Activated CD4-positive, alpha-beta T cell treated with anti-CD3 and anti-CD28 coated beads, Interleukin-2, Interleukin-6, amounts not matched to agents 100 ng/mL and 50 ng/mL, durations not matched to agents 16 hours and 8 hours (primary cell): Measurements from ENCODE around the gene MAN1A1.
"Not testable (repeated sequence)": the region's sequence is repeated elsewhere in the genome, so short reads cannot be mapped to it uniquely, and the experiment has no call there.

Experiments used
- DNase-seq: peaks from one replicate; pipeline ENCODE4 v3.0.0-alpha.2; 2020

MAN1A1 gene

DNA sequence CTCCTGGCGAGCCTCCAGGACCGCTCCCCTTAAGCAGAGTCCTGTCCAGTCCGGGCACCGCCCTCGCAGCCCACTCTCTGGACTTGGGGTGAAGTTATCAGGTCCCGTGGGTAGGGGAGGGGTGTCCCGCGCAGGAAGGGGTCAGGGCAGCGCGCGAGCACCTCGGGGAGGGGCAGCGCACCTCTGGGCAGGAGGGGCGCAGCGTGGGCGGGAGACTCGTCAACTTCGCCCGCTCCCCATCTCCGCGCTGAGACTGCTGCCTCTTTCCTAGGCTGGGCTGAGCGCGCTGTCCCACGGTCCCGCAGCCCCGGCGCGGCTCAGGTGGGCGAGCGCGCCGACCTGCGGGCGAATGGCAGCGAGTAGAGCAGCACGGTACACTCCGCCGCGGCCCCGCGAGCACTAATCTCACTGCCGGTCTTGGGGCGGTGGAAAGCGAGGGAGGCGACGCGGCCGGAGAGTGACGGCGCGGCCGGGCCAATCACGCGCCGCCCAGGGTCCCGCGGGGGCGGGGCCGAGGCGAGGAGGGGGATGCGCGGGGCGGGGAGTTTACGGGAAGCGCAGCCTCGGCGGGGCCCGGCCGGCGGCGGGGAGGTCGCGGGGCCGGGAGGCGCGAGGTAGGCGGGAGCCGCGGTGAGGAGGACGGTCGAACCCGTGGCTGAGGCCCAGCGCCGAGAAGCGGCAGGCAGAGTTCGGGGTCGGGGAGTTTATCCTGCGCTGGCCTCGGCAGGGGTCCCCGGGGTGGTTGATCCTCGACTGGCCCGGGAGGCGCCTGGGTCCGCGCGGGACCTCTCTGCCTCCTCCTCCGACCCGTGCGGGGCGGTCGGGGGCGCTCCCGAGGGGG, at the start of gene MAN1A1:
Gene MAN1A1 (minus strand): TSS at position 401 of the 841 bp plus-strand sequence. CDS start 696 bp downstream, outside the sequence.
- DNase-seq = peak; percentile 93

DNA sequence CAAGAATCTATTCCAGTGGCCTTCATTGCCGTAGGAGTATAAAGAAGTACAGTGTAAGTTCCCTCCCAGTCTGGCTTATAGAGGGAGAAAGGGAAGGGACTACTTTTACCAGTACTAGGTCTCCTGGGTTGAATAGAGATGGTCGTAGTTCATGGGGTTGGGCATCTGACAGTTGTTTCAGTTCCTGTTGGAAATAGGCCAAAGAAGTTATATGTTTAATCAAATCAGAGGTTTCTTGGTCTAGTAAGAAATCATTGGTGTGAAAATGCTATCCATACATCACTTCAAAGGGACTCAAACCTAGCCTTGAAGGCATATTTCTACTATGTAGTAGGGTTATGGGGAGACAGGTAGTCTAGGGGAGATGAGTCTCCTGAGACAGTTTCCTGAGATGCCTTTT, 45.6 kb upstream of the MAN1A1 start:
- no peak for DNase-seq

DNA sequence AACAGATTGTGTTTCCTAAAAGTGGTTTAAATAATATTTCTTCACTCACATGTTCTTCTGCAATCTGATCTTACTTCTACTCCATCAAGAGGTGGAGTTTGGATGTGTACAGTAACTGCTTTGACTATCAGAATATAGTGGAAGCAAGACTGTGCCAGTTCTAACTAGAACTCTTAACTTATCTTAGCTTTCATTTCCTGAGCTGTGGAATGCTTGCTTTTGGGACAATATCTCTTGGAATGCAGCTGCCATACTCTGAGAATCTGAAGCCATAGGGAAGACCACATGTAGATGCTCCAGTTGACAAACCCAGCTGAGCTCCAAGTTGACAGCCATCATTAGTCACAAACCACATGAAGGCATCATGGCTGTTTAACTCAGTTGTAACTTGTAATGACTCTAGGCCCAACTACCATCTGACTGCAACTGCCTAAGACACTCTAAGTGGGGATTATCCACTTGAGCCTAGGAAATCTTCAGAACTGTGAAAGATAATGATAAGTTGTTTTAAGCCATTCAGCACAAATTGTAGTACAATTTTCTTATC, 40.8 kb upstream of the MAN1A1 start:
- DNase-seq = no peak

DNA sequence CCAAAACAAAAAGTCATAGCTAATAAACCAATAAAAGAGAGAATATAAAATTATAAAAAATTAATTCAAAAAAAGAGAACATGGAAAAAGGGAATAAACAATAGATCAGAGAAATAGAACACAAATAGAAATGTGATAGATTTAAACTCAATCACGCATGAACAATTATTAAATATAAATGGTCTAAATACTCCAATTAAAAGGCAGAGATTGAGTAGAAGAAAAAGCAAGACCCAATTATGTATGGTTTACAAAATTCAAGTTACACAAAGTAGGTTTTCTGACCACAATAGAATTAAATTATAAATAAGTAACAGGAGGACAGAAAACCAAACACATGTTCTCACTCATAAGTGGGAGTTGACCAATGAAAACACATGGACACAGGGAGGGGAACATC, 36.4 kb upstream of the MAN1A1 start:
- no peak for DNase-seq

DNA sequence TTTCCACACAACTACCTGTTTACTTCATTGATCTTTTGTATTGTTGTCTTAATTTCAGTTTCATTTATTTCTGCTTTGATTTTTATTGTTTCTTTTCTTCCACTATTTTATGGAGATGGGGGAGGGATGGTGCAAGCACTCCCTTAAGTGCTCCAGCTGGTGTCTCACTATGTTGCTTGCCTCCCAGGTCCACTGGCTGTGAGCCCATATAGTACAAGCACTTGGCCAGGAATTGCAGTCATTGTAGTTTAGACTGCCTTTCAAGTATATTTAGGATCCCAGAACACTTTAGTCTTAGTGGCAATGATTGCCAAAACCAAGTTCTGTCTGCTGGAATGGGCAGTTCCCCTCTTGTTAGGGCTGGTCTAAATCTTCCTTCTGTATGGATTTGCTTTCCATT, 34.9 kb upstream of the MAN1A1 start:
- no peak for DNase-seq

DNA sequence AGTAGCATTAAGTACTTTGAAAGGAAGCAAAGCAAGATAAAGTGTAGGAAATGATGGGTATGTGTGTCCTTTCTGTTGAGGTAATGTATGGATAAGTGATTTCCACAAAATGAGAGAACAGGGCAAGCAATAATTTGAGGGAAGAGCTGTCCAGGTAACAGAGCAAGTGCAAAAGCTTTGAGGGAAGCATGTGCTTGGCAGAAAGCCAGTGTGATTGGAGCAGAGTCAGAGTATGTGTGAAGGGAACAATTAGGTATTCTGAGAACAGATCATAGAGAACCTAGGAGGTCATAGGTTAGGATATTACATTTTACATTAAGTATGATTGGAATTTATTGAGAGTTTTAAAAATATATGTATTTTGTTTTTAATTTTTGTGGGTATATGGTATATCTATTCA, 30.2 kb upstream of the MAN1A1 start:
- no peak for DNase-seq

DNA sequence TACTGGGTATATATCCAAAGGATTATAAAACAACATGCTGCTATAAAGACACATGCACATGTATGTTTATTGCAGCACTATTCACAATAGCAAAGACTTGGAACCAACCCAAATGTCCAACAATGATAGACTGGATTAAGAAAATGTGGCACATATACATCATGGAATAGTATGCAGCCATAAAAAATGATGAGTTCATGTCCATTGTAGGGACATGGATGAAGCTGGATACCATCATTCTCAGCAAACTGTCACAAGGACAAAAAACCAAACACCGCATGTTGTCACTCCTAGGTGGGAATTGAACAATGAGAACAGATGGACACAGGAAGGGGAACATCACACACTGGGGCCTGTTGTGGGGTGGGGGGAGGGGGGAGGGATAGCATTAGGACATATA, 27.5 kb upstream of the MAN1A1 start:
- DNase-seq = not testable (repeated sequence)

DNA sequence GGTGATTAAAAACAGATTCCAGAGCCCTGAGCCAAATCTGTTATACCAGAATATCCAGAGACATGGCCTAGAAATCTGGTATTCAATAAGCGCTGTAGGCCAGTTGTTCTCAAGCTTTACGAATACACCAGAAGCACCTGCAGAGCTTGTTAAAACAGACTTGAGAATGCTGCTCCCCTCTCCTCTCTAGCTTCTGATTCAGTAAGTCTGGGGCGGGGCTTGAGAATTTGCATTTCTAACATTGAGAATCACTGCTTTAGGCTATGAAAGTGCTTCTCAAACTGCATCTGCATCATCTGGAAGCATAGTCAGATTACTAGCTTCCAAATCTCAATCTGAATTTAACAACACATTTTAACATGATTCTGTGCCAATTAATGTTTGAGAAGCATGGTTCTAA, 20.5 kb upstream of the MAN1A1 start:
- no peak for DNase-seq

DNA sequence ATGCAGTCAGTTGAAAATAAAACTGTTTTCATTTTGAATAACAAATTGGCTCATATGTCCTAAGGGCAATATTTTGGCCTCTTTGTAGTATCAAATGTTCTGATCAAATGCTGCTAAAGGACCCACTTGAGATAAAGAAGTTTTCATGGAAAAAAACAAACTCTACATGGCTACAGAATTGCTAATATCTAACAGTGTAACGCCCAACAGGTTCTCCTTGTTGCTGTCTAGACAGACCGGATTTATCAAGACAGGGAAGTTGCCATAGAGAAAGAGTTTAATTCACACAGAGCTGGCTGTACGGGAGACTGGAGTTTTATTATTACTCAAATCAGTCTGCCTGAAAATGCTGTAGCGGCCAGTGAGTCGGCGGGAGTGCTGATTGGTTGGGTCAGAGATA, 19.4 kb upstream of the MAN1A1 start:
- DNase-seq = no peak

DNA sequence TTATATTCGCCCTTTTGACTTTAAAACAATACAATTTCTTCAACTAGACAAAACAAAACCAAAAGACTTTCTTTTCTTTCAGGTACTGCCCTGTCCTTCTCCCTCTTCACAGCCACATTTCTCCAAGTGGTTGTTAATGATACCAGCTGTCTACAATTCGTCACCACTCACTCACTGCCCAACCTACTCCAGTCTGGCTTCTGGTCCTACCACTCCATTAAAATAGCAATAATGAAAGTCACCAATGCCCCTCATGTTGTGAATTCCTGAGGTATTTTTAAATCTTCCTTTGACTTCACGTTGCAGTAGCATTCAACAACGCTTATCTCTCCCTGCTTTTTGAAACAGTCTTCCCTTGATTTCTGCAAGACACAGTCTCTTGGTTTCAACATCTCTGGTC, 11.6 kb upstream of the MAN1A1 start:
- no peak for DNase-seq

DNA sequence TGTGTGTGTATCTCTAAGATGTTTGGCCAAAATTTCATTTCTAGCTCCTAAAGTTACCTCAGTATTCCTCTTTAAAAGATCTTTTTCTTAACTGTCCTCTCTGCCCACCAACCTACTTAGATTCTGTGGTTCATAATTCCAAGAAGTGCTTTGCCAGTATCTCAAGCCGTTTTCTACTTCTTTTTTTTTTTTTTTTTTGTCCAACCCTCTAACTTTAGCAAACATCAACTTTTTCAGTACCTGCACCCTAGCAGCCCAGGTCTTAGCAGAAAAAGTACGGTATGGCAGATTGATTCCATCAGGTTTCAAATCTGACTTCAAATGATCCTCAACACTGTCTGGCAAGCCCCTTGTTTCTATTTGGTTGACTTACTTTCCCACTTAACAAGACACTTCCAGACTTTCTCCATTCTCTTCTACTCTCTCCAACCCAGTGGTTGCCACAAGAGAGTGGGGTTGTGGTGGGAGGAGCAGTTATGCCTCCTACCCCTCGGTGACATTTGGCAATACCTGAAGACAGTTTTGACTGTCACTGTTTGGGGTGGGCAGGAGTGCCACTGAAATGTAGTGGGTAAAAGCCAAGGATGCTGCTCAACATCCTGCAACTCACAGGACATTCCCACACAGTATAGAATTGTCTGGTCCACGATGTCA, 10.8 kb upstream of the MAN1A1 start:
- no peak for DNase-seq

DNA sequence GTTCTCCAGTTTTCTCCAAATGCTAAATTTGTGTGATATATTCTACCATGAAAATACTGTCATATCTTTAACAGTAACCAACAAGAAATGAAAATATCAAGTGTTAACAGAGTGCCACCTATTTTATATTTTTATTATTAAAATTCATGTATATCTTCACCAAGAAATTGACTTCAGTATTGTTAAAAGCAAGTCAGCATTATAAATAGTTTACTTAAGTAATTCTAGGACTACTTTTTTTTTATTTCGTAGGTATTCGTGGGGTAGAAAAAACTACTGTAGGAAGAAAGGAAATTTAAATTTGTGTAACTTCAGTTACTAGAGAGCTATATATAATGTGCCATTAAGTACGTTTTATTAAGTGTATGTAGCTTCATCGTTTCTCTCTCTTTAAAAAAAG, 6.3 kb upstream of the MAN1A1 start:
- DNase-seq = no peak

DNA sequence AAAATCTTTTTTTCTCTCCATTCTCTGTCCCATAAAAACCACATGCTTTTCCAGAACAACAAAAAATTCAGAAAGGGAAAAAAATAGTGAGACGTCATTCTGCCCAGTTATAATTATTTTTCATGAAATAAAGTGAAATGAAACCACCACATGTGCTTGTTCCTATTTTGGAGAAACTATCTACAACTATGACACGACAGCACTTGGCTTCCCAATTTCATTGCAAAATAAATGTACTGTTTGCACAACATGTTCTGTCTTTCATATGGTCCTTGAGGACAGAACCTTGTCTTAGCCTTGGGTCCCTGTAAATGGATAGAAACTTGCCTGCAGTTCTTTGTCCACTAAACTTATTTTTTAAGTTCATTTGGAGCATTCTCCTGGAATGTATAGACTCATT, 5.6 kb upstream of the MAN1A1 start:
- no peak for DNase-seq

DNA sequence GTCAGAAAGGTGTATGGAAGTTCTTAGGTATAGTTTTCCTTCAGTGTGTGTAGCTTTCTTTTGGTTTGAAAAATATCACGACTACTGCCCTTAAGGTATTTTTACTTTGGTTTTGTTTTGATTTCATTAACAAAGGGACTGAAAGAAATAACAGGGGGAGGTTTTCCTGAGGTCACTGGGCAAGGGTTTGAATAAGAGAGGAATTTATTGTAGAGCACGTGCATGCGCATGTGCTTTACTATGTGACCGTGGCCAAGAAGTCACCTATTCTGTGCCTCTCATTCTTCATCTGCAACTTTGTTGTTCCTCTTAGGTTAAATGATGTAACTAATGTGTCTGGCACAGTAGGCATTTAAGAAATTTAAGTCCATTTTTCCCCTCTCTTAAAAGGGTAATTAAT, 4.1 kb upstream of the MAN1A1 start:
- no peak for DNase-seq

DNA sequence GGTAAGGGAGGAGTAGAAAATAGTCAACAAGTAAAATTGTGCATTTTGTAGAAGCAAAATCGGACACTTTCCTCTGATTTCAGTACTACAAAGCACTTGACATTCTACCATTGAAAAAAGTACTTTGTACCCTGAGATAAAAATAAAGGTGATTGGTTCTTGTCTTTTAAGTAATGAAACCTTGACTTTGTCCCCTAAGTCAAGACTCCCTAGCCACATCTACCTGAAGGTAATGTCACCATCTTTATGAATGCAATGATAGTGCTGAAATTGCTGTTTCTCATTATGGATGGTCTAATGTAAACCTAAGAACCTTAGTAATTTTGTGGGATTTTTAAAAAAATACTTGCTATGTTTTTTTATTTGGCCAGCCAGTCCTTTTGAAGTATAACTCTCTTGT, 2.4 kb upstream of the MAN1A1 start:
- DNase-seq = no peak

DNA sequence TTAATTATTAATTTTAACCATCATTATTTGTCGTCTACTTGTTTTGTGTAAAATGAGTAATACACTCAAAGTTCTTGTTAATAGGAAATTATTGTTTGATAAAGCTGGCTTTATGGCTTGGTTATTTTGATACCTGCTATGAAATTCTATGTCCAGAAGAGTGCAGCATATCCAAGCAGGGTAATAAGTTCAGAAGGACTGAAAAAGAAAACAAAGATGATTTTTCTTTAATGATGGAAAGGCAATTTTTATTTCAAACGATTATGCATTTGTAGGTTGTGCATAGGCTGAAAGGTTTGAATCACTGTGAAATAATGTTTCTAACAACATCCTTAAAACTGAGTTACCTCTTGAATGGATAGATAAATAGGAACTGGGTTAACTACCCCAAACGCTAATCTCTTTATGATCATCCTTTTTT, 1.4 kb upstream of the MAN1A1 start:
- DNase-seq = peak; percentile 21

DNA sequence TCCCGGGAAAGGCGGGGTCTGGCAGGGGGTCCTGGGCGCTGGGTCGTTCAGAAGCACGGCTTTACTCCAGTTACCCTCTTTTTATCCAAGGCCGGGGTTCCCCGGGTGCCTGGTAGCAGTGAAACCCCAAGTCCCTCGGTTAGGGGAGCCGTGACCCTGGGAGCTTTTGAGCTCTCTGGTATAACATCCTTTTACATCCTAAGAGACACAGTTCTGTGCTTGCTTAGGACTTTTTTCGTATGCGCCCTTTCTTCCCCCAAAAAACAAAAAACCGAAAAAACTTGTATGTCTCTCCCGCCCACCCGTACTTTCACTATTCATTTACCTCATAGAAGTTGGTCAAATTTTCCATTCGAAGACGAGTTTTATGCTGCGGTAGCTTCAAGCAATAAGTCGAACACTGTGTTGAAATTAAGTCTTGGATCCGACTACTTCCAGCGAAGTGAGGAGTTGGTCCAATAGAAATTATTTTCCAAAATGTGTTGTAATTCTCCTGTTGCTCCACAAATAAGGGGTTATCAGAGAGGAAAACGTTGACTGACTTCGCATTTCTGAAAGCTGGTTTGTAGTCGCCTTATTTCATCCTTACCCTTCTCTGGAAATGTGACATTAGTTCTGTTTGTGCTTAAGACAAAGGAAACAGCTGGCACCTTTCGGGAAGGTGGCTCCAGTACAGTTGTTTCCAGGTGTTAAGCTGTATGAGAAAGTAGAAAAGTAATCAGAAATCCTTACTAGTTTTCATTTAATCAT, 816 bp upstream of the MAN1A1 start:
- DNase-seq = peak; percentile 76

DNA sequence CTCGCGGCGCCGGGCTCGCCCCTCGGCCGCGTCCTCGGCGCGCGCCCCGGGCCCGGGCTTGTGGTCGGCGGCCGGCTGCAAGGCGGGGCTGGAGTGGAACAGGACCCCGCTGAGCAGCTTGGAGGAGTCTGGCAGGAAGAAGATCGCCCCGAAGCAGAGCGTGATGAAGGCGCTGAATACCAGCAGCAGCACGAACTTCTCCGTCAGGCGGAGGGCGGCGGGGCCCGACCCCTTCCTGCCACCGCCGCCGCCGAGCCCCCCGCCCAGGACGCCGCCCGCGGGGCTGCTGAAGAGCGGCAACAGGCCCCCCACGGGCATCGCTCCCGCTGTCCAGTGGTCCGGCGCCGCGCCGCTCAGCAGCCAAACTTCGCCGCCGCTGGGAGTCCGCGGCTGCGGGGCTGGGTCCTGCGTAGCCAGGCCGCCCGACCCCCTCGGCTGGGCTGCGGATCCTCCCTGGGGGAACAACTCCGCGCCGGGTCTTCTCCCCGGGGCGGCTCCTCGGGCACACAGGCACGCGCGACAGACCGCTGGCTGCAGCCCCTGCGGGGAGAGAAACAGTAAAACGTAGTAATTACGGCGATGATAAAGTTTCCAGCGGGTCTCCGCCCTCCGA, 707 bp downstream of the MAN1A1 start:
- no peak for DNase-seq

DNA sequence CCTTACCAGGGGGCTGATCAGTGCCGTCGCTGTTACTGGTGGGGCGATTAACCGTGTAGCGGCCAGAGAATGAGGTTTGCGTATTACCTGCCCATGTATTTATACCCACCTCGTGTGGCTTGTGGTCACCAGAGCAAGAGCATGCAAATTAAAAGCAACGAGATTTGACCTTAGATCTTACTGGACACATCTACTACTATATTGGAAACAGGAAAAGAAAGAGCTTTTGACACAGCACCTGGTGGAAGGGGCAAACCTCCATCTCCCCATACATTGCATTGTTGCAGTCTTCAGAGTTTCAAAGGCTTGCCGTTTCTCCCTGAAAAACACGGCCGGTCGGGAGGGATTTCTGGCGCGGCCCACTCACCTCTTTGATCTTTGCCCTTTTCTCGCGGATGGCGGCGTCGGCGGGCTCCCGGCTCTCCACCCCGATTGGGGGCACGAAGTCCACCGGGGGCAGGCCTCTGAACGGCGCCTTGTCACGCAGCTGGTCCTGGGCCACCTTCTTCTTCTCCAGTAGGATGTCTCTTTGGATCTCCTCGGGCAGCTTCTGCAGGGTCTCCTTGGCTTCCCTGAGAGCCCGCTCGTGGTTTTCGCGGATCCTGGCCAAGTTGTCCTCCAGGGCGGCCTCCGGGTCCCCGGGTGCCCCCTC, 1.3 kb downstream of the MAN1A1 start:
- DNase-seq = peak; percentile 34

DNA sequence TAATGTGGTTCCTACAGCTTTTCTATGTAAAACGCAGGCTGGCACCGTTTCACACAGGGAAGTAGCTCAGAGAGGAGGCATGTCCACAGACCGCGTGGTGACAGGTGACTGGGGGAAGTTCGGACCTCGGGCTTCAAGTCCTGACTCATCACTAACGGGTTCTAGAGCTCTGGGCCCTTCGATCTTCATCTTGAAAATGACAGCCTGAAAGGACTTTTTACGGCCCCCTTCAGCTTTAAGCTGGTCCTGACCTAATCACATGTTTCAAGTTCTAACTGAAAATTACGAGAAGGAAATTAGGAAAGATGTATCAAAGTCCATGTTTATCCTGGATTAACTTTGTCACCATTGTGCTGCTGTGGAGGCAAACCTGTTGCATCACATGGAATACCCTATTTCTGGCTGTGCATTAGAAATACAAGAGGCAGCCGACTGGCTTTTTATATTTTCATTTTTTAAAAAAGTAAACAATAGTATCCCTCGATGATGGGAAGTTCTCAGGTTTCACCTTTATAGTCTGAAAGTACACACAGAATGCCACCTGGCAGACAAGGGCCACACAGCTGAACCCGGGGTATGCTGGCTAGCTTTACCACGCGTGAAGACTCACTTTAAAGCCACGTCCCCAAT, 2.0 kb downstream of the MAN1A1 start:
- DNase-seq = peak; percentile 47

DNA sequence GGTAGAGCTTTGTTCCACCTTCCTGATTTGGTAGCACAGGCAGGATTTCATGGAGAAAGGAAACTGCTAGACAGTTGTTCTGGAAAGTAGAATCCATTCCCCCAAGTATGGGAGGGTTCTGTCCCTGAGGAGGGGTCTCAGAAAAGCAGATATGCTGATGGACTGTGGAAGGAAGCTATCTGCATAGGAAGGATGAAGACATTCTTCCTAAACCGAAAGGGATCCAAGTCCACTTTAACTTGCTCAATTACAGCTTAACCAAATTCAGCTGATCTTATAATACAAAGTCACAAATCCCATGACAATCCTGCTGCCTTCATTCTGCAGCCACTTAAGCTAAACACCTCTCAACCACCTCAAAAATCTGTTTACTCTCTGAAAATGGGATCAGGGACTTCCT, 2.6 kb downstream of the MAN1A1 start:
- no peak for DNase-seq

DNA sequence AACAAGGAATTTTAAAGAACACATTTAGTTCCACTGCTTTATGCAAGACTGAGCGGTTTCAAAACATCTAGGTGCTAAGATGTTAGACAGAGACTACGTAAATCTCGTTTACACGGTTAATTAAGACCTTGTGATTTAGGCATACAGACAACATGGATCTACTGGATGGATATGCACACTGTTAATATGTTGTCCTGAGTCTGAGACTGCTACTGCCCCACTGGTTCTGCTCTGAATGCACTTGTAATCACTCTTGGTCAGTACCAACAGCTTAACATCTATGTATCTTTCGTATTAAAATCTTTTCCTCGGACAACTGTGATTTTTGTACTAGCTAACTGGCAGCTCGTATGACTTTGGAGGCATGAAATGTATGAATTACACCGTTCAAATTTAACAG, 3.1 kb downstream of the MAN1A1 start:
- DNase-seq = no peak
